Measurements from ENCODE around the gene IRGQ.

GRCh38 chr19:43591904-43592772 lies 3.8 kb downstream of the IRGQ start:
- TF ChIP-seq CTCF (conservative IDR thresholded peaks at IDR 0.05; ENCODE audit: low read depth in 2 of 2) (no peak), REST (IDR thresholded peaks at IDR 0.05; ENCODE audit: unreplicated experiment) (no peak), NANOG (IDR thresholded peaks at IDR 0.05; ENCODE audit: borderline replicate concordance) (no peak), EZH2 (IDR thresholded peaks at IDR 0.05; ENCODE audit: low read depth, unreplicated experiment) (no peak), POLR2AphosphoS5 (IDR thresholded peaks at IDR 0.05; ENCODE audit: low read depth) (no peak), EZH2phosphoT487 (IDR thresholded peaks at IDR 0.05; ENCODE audit: unreplicated experiment) (no peak), ETS1 (IDR thresholded peaks at IDR 0.05) (no peak), ZNF114 (CRISPR knock-in tag; IDR thresholded peaks at IDR 0.05) (no peak), JUNB (IDR thresholded peaks at IDR 0.05; ENCODE audit: unreplicated experiment) (no peak), ZNF462 (CRISPR knock-in tag; IDR thresholded peaks at IDR 0.05) (no peak), STAT1 (IDR thresholded peaks at IDR 0.05; ENCODE audit: unreplicated experiment) (no peak), CREB1 (CRISPR knock-in tag; IDR thresholded peaks at IDR 0.05; ENCODE audit: low read depth) (no peak), ZNF331 (CRISPR knock-in tag; IDR thresholded peaks at IDR 0.05; ENCODE audit: low read depth) (no peak)
